RKO (cell line): ENCODE measurements around the gene MBOAT1.
"Not testable (repeated sequence)": the region's sequence is repeated elsewhere in the genome, so short reads cannot be mapped to it uniquely, and the experiment has no call there.

Source experiments
- DNase-seq: peaks from one replicate; pipeline ENCODE4 v3.0.0-alpha.2; 2016; ENCODE audit warnings: low spot score

MBOAT1 gene

DNA sequence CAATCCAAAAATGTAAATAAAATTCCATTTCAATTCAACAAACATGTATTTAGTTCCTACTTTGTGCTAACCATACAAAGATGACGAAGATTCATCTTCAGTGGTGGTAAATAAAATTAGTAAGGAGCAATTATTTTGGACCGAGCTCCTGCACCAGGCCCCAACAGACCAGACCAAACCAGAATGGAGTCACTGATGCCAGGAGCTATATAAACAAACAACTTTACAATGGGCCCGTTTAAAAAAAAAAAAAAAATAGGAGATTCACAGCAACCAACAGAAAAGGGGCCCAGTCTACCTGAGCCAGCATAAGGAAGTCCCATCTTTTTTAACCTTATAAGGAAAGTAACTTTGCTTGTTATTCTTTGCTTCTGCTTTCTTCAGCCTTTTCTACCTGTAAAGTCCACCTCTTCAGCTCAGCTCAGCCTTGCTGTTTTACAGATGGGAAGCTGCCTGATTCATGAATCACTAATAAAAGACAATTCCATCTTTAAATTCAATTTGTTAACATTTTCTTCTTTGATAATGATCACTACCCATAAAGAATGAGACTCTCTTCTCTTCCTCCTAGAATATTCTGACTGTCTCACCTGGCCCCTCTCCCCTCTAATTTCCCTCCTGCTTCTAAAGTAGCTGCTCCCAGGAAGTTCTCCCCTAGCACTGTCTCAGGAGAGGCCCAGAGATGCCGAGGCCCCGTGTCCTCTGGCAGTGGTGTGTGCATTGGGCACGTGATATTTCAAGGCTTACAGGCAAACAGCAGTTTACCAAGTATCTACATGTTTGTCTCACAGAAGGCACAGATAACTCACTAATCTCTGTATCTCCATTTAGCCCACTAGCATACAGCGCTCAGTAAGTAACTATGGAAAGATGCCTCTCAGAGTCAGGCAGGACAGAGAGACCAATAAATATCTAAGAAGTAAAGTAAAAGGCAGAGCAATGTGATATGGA, 8.4 kb downstream of the MBOAT1 start:
- no peak for DNase-seq

GRCh38 chr6:20202699-20203302, 9.5 kb downstream of the MBOAT1 start:
- no peak for DNase-seq

- no peak for DNase-seq
Measured at GRCh38 chr6:20202324-20202658, 10.0 kb downstream of the MBOAT1 start.

GRCh38 chr6:20200761-20201630, 11.3 kb downstream of the MBOAT1 start:
- no peak for DNase-seq

DNA sequence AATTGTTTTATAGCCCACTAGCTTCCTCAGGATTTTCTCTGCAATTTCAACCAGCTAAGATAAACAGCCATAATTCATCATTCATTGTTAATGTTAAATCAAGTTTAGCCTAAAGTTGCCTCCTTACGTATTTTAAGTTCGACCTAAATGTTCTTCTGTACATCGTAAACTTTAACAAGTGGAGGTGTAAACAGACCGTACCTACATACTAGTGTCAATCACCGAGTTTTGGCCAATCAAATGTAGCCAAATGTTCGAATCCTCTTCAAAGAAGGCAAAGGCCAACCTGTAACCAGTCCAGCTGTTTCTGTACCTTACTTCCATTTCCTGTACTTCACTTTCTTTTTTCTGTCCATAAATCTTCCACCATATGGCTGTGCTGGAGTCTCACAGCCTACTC, 13.5 kb downstream of the MBOAT1 start:
- no peak for DNase-seq

DNA sequence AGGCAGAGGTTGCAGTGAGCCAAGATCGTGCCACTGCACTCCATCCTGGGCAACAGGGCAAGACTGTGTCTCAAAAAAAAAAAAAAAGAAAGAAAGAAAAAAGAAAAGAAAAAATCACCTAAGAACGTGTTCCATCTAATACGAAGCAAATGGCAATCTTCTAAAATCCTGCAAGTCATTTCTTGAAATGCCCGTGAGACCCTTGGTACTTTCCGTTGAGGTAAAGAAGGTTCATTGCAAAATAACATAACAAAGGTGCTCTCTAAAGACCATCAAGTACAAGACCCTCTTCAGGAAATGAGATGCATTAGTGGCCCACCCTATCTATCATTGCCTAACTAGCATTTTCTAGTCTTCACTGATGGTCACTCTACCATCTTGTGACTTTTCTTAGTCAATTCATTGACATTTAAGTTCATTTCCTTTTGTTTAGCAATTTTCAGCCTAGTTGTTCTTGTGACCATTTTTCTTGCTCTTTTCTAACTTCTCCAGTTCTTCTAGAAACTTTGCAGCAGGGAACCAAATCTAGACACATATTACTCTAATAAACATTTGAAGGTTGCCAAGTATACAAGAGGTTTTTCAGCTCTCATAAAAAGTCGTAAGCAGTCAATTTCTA, 14.0 kb downstream of the MBOAT1 start:
- no peak for DNase-seq

DNA sequence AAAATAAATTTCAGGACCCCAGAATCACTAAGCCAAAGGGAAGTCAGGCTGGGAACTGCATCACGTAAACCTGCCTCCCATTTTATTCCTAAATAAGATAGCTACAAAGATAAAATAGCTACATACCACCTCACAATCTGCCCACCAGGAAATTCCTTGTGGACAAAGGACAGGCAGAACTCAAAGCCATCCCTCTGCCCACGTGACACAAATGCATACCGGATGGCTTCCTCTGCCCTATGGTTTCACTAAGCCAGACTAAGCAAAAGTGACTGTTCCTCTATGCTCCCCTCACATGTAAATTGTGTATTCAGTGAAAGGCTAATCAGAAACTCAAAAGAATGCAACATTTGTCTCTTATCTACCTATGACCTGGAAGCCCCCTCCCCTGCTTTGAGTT, 15.0 kb downstream of the MBOAT1 start:
- no peak for DNase-seq

GRCh38 chr6:20192625-20193024, 19.6 kb downstream of the MBOAT1 start:
- DNase-seq = no peak

- no peak for DNase-seq
Measured at GRCh38 chr6:20191992-20192391, 20.3 kb downstream of the MBOAT1 start.

DNA sequence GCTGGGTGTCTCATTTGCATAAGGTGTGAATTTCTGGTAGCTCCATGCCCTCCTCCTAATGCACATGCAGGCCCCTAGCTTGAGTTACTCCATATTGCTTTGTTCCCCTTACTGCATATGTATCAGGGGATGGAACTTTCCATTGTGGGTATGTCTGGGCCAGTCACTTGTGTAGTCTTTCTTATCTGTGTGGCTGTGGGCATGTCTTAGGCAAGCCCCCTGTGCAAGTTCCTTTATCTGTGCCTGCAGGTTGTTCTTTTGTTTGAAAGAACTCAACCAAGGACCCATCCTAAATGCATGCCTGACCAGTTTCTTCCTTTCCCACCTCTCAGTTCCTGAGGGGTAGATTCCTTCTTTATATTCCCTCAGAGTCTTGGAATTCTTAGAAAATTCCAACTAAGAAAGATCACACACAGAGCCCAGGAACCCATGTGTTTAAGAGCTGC, 23.6 kb downstream of the MBOAT1 start:
- no peak for DNase-seq

- DNase-seq = no peak
Measured at GRCh38 chr6:20186981-20187380, 25.3 kb downstream of the MBOAT1 start.

DNA sequence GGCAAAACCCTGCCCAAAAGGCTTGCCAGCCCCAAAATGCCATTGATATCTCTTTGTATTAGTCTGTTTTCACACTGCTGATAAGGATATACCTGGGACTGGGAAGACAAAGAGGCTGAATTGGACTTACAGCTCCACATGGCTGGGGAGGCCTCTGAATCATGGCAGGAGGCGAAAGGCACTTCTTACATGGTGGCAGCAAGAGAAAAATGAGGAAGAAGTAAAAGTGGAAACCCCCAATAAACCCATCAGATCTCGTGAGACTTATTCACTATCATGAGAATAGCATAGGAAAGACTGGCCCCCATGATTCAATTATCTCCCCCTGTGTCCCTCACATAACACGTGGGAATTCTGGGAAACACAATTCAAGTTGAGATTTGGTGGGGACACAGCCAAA, 28.6 kb downstream of the MBOAT1 start:
- no peak for DNase-seq

DNA sequence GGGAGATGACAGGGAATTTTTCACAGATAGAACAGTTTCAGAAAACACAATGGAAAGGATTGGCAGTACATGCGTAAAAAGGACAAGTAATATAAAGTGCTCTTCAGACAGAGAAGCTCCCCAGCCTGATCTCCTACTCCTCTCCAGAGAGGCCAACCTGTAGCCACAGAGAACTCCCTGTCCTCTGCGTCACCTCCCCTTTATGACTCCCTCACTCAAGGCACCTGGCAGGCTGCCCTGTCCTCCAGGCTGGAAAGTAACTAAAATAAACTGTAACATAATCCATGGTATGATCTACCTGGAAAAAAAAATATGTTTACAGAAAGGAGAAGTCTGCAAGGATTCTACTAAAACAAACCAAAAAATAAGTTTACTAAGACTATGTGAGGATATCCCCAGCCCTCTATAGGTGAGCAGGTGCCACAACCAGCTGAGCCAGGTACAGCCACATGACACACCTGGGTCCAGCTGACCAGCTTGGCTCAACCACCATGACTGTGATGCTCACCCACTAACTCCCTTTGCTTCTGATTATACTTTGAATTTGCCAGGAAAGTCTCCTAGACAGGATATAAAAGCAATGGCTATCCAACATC, 29.2 kb downstream of the MBOAT1 start:
- no peak for DNase-seq

- no peak for DNase-seq
Measured at GRCh38 chr6:20182069-20182468, 30.2 kb downstream of the MBOAT1 start.

DNA sequence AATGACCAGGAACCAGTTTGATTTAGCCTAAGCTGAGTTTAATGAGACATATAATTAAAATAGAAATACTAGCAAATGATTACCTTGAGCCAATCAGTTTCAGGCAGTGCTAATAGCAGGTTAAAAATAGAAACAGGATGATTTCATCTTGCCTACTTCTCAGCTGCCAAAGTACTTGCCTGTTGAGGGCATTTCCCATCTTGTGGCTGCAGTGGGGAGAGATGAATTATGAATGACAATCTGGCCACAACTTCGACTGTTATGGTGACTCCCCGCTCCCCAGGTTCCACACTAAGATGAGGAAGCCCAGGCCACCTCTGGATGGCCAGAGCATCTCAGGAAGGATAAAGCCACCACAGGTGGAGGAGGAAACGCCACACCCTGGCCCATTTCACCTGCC, 31.3 kb downstream of the MBOAT1 start:
- DNase-seq = no peak

- DNase-seq = not testable (repeated sequence)
Measured at GRCh38 chr6:20179287-20180045, 32.8 kb downstream of the MBOAT1 start.

DNA sequence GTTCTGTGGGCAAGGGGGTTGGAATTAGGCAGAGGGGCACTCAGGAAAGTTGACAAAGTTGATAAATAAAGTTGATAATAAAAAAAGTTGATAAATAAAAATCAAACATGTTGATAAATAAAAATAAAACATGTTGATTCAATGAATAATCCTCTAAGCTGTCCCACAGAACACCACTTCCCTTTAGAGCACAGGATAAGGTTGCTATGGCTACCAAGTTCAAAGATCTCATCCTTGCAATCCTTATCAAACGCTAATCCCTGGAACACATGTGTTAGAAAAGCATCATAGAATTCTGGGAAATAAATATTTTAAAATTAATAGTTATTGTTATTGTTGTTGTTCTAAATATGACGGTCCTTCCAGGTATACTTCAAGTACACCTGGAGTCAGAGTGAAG, 33.9 kb downstream of the MBOAT1 start:
- no peak for DNase-seq

DNA sequence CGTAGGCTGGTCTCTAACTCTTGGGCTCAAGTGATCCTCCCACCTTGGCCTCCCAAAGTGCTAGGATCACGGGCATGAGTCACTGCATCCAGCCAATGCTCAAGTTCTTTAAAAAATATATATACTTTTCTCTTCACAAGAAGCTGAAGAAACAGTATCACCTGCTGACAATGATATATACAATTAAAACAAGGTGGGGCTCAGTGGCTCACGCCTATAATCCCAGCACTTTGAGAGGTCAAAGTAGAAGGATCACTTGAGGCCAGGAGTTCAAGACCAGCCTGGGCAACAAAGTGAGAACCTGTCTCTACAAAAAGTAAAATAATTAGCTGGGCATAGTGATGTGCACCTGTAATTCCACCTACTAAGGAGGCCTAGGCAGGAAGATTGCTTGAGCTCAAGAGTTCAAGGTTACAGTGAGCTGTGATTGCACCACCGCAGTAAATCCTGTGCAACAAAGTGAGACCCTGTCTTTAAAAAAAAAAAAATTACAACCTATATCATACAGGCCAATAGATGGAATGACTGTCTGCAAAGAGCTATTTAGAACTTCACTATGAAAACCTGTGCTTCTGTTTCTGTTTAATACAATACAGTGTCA, 36.4 kb downstream of the MBOAT1 start:
- no peak for DNase-seq

DNA sequence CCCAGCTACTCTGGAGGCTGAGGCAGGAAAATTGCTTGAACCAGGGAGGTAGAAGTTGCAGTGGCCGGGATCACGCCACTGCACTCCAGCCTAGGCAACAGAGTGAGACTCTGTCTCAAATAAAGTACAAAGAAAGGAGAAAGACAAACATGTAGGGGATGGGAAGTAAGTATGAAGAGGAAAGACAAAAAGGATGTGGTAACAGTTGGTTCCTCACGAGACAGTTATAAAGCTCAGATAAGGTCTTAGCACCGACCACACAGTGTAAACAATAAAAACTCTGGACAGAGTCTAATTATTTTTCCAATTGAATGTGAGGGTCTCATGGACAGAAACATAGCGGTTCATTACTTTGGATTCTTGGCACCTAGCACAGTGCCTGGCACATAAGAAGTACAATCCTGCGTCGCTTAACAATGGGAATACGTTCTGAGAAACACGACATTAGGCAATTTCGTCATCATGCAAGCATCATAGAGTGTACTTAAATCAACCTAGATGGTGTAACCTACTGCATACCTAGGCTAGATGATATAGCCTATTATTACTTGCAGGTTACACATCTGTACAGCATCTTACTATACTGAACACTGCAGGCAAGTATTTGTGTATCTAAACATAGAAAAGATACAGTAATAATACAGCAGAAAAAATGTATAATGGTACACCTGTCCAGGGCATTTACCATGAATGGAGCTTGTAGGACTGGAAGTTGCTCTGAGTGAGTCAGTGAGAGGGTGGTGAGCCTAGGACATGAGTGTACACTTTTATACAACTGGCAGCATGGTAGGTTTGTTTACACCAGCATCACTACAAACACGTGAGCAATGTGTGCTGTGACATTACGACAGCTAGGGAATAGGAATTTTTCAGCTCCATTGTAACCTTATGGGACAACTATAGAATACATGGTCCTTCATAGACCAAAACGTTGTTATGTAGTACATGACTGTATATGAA, 38.2 kb downstream of the MBOAT1 start:
- no peak for DNase-seq
